ENCODE results near the gene SMC3.

DNA sequence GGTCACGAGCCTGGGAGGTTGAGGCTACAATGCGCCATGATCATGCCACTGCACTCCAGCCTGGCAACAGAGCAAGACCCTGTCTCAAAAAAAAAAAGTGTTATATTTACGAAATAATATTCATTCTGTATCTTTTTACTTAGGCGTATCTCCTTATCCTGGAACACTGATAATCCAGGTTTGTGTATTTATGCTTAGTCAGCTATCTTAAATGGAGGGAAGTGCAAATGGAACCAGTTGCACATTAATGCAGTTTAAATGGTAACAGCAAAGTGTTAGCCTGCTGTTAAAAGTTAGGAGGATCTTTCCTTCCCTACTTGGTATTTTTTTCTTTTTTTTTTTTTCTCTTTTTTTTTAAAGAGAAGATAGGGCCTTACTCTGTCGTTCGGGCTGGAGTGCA lies 40.6 kb downstream of the SMC3 start:
- no peak for TF ChIP-seq EP300 (IDR thresholded peaks at IDR 0.05)
- TF ChIP-seq, protein P1, sequence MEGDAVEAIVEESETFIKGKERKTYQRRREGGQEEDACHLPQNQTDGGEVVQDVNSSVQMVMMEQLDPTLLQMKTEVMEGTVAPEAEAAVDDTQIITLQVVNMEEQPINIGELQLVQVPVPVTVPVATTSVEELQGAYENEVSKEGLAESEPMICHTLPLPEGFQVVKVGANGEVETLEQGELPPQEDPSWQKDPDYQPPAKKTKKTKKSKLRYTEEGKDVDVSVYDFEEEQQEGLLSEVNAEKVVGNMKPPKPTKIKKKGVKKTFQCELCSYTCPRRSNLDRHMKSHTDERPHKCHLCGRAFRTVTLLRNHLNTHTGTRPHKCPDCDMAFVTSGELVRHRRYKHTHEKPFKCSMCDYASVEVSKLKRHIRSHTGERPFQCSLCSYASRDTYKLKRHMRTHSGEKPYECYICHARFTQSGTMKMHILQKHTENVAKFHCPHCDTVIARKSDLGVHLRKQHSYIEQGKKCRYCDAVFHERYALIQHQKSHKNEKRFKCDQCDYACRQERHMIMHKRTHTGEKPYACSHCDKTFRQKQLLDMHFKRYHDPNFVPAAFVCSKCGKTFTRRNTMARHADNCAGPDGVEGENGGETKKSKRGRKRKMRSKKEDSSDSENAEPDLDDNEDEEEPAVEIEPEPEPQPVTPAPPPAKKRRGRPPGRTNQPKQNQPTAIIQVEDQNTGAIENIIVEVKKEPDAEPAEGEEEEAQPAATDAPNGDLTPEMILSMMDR (IDR thresholded peaks at IDR 0.05), result no peak
